HG03457 (cell line): ENCODE data around the gene MARF1.
"Not testable (repeated sequence)": the region's sequence is repeated elsewhere in the genome, so short reads cannot be mapped to it uniquely, and the experiment has no call there.

Experiments
- ATAC-seq: cut with Tn5 transposase; IDR thresholded peaks from one replicate; pipeline ENCODE4 v1.9.1; 2021; ENCODE audit warnings: moderate number of reproducible peaks; ENCODE audit not compliant: unreplicated experiment

The MARF1 gene

GRCh38 chr16:15643048-15643945 is at the start of gene MARF1:
TSS of gene MARF1 (minus strand) at chr16:15643154. CDS start at chr16:15639233, 3,921 bp downstream.
- peak; percentile 30 for ATAC-seq

GRCh38 chr16:15692508-15692907 is 49.6 kb upstream of the MARF1 start:
- ATAC-seq = not testable (repeated sequence)

GRCh38 chr16:15691046-15691445 is 48.1 kb upstream of the MARF1 start:
- ATAC-seq = no peak

GRCh38 chr16:15690296-15690695 is 47.3 kb upstream of the MARF1 start:
- no peak for ATAC-seq

GRCh38 chr16:15689290-15689689 is 46.3 kb upstream of the MARF1 start:
- ATAC-seq = no peak

GRCh38 chr16:15686287-15686686 is 43.3 kb upstream of the MARF1 start:
- ATAC-seq = no peak

- no peak for ATAC-seq
These were observed 39.2 kb upstream of the MARF1 start for GRCh38 chr16:15682105-15682570.

- no peak for ATAC-seq
These were observed 34.5 kb upstream of the MARF1 start for GRCh38 chr16:15677447-15677846.

GRCh38 chr16:15676506-15676905 is 33.6 kb upstream of the MARF1 start:
- ATAC-seq = no peak

GRCh38 chr16:15674571-15674970 is 31.6 kb upstream of the MARF1 start:
- ATAC-seq = no peak

GRCh38 chr16:15672514-15673167 is 29.7 kb upstream of the MARF1 start:
- no peak for ATAC-seq

- not testable (repeated sequence) for ATAC-seq
These were observed 29.2 kb upstream of the MARF1 start for GRCh38 chr16:15672127-15672513.

- ATAC-seq = no peak
These were observed 28.7 kb upstream of the MARF1 start for GRCh38 chr16:15671530-15672117.

GRCh38 chr16:15667091-15667742 is 24.3 kb upstream of the MARF1 start:
- ATAC-seq = no peak

GRCh38 chr16:15665107-15665506 is 22.2 kb upstream of the MARF1 start:
- ATAC-seq = no peak

- no peak for ATAC-seq
These were observed 17.2 kb upstream of the MARF1 start for GRCh38 chr16:15660203-15660601.

- no peak for ATAC-seq
These were observed 15.6 kb upstream of the MARF1 start for GRCh38 chr16:15658556-15658955.

GRCh38 chr16:15658149-15658548 is 15.2 kb upstream of the MARF1 start:
- no peak for ATAC-seq

GRCh38 chr16:15655561-15655960 is 12.6 kb upstream of the MARF1 start:
- ATAC-seq = not testable (repeated sequence)

- ATAC-seq = no peak
These were observed 11.6 kb upstream of the MARF1 start for GRCh38 chr16:15654591-15654990.

GRCh38 chr16:15653227-15653626 is 10.3 kb upstream of the MARF1 start:
- ATAC-seq = no peak
